Measurements from ENCODE around the gene POLG2.

- no peak for TF ChIP-seq ZNF274 (IDR thresholded peaks at IDR 0.05; ENCODE audit: low read depth, low read length)
- no peak for TF ChIP-seq YY1 (IDR thresholded peaks at IDR 0.05; ENCODE audit: insufficient read depth, insufficient read length)
These were observed 40.6 kb upstream of the POLG2 start for GRCh38 chr17:64537488-64537887.

Measured in NT2/D1 (cell line).